Right cardiac atrium (tissue), 5 donors: ENCODE measurements around the gene TUBB3. TPM values are rescaled to one million over a fixed set of nuclear protein-coding genes. Genes with fewer than 3 reads are reported as not detected.
A peak's percentile ranks its signal among the peaks of the same experiment; 100 is the strongest.
"Not testable (repeated sequence)": the region's sequence is repeated elsewhere in the genome, so short reads cannot be mapped to it uniquely, and the experiment has no call there.

Source experiments
- ATAC-seq, 2 donors: fragments of 200-7000 bp; cut with Tn5 transposase; one replicate each; pipeline versions ENCODE4 v1.8.0 to v1.9.1; 2020; ENCODE audit warnings: moderate library complexity in 2 of 2, mild to moderate bottlenecking in 1 of 2
- DNase-seq, 3 donors: peaks; one replicate each; pipeline ENCODE4 v3.0.0-alpha.2; 2020
- H3K27ac ChIP-seq: one replicate; pipeline ENCODE4 v1.5.1; 2013; ENCODE audit warnings: mild to moderate bottlenecking, low read length, control low read depth, moderate library complexity
- H3K27me3 ChIP-seq: one replicate; pipeline ENCODE4 v1.6.1; 2013; ENCODE audit not compliant: control insufficient read depth, insufficient read depth
- H3K4me1 ChIP-seq: one replicate; pipeline ENCODE4 v1.6.1; 2013; ENCODE audit warnings: low read length; ENCODE audit not compliant: control insufficient read depth, insufficient read depth
- H3K4me3 ChIP-seq: one replicate; pipeline ENCODE4 v1.5.1; 2013; ENCODE audit warnings: low read length, control low read depth
- H3K9me3 ChIP-seq: one replicate; pipeline ENCODE4 v1.6.1; 2013; ENCODE audit warnings: low read length; ENCODE audit not compliant: control insufficient read depth
- WGBS: extraction: QIAGEN DNeasy Blood & Tissue Kit; methylation state at CpG from one replicate; pipeline ENCODE4 v1.1.7; 2013; 5-methylcytosine and 5-hydroxymethylcytosine counted together
- intact Hi-C, 4 donors: fragments of 100-400 bp; cut with DNase I; formaldehyde crosslinking; loops; one replicate each; pipeline versions ENCODE4 v1.11.0 to v1.14.0; 2022 to 2023
- polyA plus RNA-seq: library from polyadenylated mRNA; stranded (reverse); fragments of 200-250 nt; gene quantifications from one replicate; pipeline ENCODE4 v1.2.3, GENCODE V29; 2013
- total RNA-seq, 4 donors: library from RNA; stranded (reverse); fragmentation: NEBNext Ultra II Directional; extraction: Animal tissue kit (Norgen Biotek cat#: 25700); gene quantifications; one replicate each; pipeline ENCODE4 v1.2.1, GENCODE V29; 2021
- donor health status: healthy with polysubstance abuse.
- donor health status: DM: no; HTN: yes; CAD: no.
- donor health status: DM: no; HTN: no; CAD: no.
- donor health status: DM: no; HTN: yes; CAD: no; lungs with severe emphysema.
- donor health status: DM: yes; HTN: yes; CAD: no.

Gene TUBB3
- total and polyA plus RNA-seq, 5 donors = 1.1 to 6.6 (median 2.1) TPM

DNA sequence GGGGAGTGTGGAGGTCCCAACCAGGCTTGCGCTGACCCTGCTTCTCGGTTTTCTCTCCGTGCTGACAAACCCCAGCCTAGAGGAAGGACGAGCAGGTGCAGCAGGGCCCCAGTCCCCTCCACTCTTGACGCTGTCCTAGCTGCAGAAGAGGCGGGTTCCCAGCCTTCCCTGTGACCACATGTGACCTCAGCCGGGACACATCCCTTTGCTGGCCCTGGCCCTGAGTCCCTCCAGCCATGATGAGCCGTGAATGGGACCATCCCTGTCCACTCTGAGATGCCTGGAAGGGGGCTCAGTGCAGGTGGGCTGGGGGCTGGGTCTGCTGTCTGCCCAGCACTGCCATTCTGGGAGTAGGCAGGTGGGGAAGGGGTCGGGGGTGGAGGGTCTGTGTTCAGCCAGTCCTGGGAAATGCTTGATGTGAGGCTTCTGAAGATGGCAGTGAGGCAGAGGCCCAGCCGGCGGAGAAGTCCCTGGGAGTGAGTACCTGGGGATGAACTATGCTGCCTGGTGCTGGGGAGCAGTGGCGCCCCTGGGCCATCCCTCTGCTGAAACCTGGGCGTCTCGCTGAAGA, 1.9 kb upstream of the TUBB3 start:
- Histone ChIP-seq H3K4me3 (no peak overlapping the region), H3K4me1 (no peaks in the 10 kb centered on the region), H3K9me3 (no peaks in the 10 kb centered on the region), H3K27me3 (no peaks in the 10 kb centered on the region), H3K27ac (no peak overlapping the region)
- peak in 1 of 3 donors; percentile 42 for DNase-seq
- intact Hi-C loops = no loop called here
- no peak for ATAC-seq
- WGBS = 44% methylated on average over 14 of the region's 14 CpGs

DNA sequence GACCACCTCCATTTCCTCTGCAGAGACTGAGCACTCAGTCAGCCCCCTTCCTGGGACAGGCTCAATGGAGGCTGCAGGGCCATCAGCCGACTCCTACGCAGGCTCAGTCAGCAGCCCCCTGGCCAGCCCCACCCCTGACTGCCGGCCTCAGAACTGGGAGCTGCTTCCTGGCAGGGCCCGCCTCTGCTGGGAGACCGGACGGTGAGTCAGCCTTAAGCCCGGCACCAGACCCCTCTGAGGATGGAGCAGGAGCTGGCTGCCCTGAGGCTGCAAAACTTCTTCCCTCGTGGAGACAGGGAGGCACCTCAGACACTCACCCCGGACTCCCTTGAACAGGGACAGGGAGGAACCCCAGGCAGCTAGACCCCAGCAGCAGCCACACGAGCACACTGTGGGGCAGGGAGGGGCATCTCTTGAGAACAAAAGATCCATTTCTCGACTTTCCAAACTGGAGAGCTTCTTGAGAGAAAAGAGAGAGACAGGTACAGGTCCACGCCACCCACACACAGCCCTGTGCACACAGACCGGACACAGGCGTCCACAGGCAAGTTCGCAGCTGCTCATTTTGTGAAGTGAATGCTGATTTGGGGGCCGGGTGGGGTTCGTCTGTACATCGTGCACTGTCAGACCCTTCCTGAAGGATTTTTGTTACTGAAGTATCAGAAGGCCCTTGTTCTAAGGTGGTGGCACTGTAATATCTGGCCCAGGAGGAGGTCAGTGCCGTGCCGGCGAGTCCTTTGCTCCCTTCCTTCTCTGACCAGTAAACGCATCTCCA, 1.3 kb upstream of the TUBB3 start:
- intact Hi-C loops = no loop called here
- no peaks in the 10 kb centered on the region for H3K4me1 ChIP-seq

DNA sequence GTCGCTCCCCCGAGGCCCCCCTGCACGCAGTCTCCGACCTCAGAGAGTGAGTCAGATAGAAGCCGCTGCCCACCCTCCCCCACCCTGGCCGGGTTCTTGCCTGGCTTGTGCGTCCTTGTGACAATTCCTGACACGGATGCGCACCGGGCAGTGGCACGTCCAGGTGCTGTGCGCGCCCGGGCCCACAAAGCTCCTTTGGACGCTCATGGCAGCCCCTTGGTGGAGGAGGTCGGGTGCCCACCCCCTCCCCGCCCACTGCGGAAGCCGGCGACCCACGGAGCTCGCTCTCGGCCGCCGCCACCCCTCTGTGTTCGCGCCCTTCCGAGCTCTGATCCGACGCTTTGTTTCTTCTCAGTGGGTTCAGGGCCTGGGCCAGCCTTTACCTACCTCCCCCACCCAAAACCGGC, 662 bp upstream of the TUBB3 start:
- no peaks in the 10 kb centered on the region for H3K9me3 ChIP-seq
- no peaks in the 10 kb centered on the region for H3K27me3 ChIP-seq
- peak overlapping the region; percentile 61 for H3K4me3 ChIP-seq
- DNase-seq (peak; percentile 87 to 92 (median 90)), ATAC-seq (peak; percentile 8 to 47)
- H3K4me1 ChIP-seq = no peaks in the 10 kb centered on the region
- intact Hi-C loops = no loop called here
- WGBS = under 1% methylated on average over 31 of the region's 31 CpGs
- H3K27ac ChIP-seq = peak overlapping the region; percentile 9

More for the DNA sequence above, 1.3 kb upstream of the TUBB3 start:
- Histone ChIP-seq H3K4me3 (peak overlapping the region; percentile 61), H3K27me3 (no peaks in the 10 kb centered on the region), H3K9me3 (no peaks in the 10 kb centered on the region), H3K27ac (peak overlapping the region; percentile 78)
- 6% methylated on average over 22 of the region's 22 CpGs for WGBS
- peak; percentile 70 to 80 for ATAC-seq
- DNase-seq = peak; percentile 93 to 95 (median 93)

DNA sequence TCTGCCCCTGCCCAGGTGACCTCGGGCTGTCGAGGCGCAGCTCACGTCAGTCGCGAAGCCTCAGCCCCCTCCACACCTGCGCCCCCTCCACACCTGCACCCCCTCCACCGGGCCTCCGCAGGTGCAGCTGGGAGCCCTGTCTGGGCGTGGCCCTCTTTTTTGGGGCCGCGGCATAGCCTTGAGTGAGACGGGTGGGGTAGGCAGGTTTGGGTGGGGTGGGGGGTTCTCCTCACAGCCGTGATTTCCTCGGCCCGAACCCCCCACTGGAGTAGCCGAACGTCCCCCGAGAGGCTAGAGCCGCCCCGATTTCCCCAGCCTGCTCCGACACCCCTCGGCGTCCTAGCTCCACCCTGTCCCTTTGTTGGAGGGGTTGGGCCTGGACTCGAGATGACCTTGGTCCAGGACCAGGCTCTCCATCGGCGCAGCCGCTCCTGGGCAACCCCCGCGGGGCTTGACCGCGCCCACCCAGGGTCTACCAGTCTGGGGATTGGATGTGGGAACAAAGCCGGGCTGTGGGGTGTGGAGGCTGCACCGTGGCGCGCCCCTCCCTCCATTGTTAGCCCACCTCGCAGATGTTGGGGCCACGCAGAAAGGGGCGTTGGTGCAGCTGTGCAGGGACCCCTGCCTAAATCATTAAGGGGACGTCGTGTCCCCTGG, 626 bp downstream of the TUBB3 start:
- Histone ChIP-seq H3K27ac (no peak overlapping the region), H3K4me1 (no peaks in the 10 kb centered on the region), H3K4me3 (peak overlapping the region; percentile 61), H3K9me3 (no peaks in the 10 kb centered on the region), H3K27me3 (no peaks in the 10 kb centered on the region)
- intact Hi-C loops = no loop called here
- 3% methylated on average over 41 of the region's 41 CpGs for WGBS
- no peak for ATAC-seq
- DNase-seq = peak in 1 of 3 donors; percentile 70

DNA sequence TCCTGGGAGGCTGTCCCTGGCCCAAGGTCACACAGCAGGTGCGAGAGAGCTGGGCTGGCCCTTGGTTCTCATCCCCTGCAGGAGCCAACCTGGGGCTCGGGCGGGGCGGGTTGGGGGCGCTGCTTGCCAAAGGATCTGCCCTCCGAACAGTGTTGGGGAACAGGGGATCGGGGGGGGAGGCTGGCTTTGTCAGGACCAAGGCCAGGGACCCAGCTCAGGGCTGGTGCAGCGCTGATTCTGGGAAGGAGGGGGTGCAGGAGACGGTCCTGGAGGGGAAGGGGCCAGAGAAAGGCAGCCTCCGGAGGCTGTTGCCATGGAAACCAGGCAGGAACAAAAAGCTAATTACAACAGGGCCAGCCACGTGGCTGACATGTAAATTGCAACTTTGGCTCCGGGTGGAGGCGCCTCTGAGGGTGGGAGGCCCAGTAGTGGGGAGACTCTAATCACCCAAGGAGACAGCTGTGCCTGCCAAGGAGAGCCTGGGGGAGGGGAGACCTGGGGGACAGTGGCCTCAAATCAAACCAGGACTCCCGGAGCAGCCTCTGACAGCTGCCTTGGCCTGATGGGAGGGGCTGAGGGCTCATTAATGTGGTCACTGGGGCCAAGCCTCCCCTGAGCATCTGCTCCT, 1.3 kb downstream of the TUBB3 start:
- DNase-seq = peak in 1 of 3 donors; percentile 72
- H3K4me3 ChIP-seq = no peak overlapping the region
- no peak overlapping the region for H3K27ac ChIP-seq
- no peaks in the 10 kb centered on the region for H3K27me3 ChIP-seq
- no peaks in the 10 kb centered on the region for H3K4me1 ChIP-seq
- WGBS = 4% methylated on average over 14 of the region's 14 CpGs
- intact Hi-C loops = no loop called here
- H3K9me3 ChIP-seq = no peaks in the 10 kb centered on the region
- ATAC-seq = no peak

DNA sequence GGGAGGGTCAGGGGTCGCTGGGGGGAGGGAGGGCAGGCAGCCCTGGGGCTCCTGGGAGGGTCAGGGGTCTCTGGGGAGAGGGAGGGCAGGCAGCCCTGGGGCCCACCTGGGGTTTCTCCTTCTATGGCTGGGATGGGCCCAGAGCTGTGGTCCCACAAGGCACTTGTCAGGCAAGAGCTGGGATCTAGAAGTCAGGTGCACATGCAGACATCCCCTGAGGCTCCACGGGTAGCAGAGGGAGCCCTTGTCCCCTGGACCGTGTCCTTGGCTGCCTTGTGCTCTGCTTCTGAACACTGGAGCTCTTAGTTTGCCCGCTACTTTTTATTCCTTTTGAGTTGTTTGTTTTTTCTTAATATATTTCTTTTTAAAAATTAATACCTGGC, 1.8 kb downstream of the TUBB3 start:
- no peak overlapping the region for H3K4me3 ChIP-seq
- no peak for ATAC-seq
- intact Hi-C loops = no loop called here
- 32% methylated on average over 4 of the region's 4 CpGs for WGBS
- no peaks in the 10 kb centered on the region for H3K27me3 ChIP-seq
- no peaks in the 10 kb centered on the region for H3K9me3 ChIP-seq
- no peaks in the 10 kb centered on the region for H3K4me1 ChIP-seq
- H3K27ac ChIP-seq = no peak overlapping the region
- DNase-seq = no peak

DNA sequence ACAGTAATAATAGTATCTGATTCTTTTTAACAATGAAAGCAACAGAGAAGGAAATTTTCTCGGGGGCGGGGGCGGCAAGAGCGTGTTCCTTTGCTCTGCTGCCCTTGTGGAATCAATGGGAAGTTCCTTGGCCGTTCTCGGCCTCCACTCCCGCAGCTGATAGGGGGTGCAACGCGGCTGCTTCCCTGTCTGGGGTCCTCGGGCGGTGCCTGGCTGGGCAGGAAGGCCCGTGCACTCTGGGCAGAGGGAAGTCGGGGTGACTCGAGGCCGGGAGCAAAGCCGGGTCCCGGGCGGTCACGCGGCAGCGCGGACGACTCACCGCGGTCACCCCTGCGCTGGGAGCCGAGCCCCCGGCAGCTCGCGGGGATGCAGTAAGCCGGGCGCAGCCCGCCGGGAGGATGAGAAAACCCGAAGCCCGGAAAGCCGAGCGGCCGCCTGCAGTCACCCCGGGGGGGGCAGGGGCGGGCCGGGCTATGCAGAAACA, 2.5 kb downstream of the TUBB3 start:
- Histone ChIP-seq H3K27ac (no peak overlapping the region), H3K4me3 (peak overlapping the region; percentile 55), H3K9me3 (no peaks in the 10 kb centered on the region), H3K27me3 (no peaks in the 10 kb centered on the region), H3K4me1 (no peaks in the 10 kb centered on the region)
- DNase-seq = no peak
- 1% methylated on average over 42 of the region's 42 CpGs for WGBS
- no peak for ATAC-seq
- intact Hi-C loops = no loop called here

DNA sequence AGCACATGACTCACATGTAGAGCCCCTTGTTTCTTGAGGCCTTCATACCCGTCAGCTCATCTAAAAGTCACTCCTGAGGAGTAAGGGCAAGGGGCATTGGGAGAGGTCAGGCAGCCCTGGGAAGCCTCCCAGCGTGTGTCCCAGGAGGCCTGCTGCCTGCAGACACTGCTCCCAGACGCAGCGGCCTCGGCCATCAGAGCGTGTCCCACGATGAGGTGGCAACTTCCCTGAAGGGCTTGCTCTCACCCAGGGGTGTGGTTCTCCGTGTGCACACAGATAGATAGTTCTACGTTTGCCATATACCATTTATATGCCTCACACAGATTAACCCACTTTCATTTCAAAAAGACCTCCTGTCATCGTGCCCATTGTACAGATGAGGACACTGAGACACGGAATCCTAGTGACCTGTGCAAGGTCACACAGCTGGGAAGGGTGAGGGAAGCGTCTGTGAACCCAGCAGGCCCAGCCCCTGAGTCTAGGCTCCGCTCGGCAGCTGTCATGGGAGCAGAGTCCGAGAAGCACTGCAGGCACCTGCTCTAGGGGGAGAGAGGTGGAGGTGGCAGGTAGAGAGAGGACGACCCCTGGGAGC, 8.3 kb downstream of the TUBB3 start:
- H3K9me3 ChIP-seq = no peaks in the 10 kb centered on the region
- ATAC-seq (no peak), DNase-seq (no peak)
- H3K4me1 ChIP-seq = no peaks in the 10 kb centered on the region
- no peaks in the 10 kb centered on the region for H3K27me3 ChIP-seq
- 83% methylated on average over 16 of the region's 16 CpGs for WGBS
- H3K4me3 ChIP-seq = no peak overlapping the region
- no peak overlapping the region for H3K27ac ChIP-seq
- intact Hi-C loops = no loop called here

DNA sequence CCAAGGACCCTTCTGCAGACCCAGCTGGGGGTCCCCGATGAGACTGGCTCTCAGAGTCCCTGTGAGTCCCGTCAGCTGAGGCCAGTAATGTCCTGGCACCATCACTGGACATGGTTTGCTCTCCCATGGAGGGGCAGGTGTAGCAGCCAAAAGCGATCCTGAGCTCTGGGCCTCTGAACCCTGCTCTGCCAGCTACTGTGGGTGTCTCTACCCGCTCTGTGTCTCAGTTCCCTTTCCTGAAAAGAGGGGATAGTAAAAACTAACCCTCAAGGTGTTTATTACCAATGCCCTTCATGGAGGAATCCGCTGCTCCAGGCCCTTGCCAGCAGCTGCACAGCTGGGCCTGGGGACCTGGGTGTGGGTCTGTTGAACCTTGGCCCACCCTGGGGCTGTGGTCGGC, 8.8 kb downstream of the TUBB3 start:
- intact Hi-C loops = no loop called here
- ATAC-seq = no peak

DNA sequence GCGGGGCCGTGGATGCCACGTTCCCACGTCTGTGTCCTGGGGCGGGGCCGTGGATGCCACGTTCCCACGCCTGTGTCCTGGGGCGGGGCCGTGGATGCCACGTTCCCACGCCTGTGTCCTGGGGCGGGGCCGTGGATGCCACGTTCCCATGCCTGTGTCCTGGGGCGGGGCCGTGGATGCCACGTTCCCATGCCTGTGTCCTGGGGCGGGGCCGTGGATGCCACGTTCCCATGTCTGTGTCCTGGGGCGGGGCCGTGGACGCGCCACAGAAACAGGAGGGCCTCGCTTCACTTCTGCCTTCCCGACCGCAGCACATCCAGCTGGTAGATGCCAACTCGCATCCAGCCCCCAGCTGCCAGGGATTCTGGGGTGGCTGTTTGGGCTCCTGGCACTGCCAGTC, 10.9 kb downstream of the TUBB3 start:
- H3K4me3 ChIP-seq, H3K27me3 ChIP-seq, H3K27ac ChIP-seq, H3K9me3 ChIP-seq, intact Hi-C loops, H3K4me1 ChIP-seq, ATAC-seq, DNase-seq: not testable (repeated sequence)
- 95% methylated on average over 27 of the region's 29 CpGs for WGBS

More for the DNA sequence above, 8.8 kb downstream of the TUBB3 start:
- no peak overlapping the region for H3K4me3 ChIP-seq
- H3K9me3 ChIP-seq = no peaks in the 10 kb centered on the region
- H3K27ac ChIP-seq = no peak overlapping the region
- WGBS = 92% methylated on average over 6 of the region's 6 CpGs
- no peaks in the 10 kb centered on the region for H3K4me1 ChIP-seq
- no peaks in the 10 kb centered on the region for H3K27me3 ChIP-seq
- no peak for DNase-seq
